Kidney capillary endothelial cell (primary cell): ENCODE measurements around the gene STIP1.
"Not testable (repeated sequence)": the region's sequence is repeated elsewhere in the genome, so short reads cannot be mapped to it uniquely, and the experiment has no call there.

Source experiments
- DNase-seq: peaks from one replicate; pipeline ENCODE4 v3.0.0-alpha.2; 2018; ENCODE audit warnings: low spot score

Gene STIP1

GRCh38 chr11:64238076-64238475, 52.1 kb downstream of the STIP1 start:
- no peak for DNase-seq

- DNase-seq: no peak
Measured at GRCh38 chr11:64238999-64239398, 53.0 kb downstream of the STIP1 start.

- DNase-seq: no peak
Measured at GRCh38 chr11:64239662-64240434, 53.9 kb downstream of the STIP1 start.

GRCh38 chr11:64240435-64241240, 54.7 kb downstream of the STIP1 start, which contains the start of gene FKBP2:
FKBP2 (plus strand) TSS chr11:64241095; CDS start chr11:64242388, 1,293 bp downstream.
- peak; percentile 95 for DNase-seq

GRCh38 chr11:64241241-64241490, 55.2 kb downstream of the STIP1 start:
- DNase-seq: peak; percentile 99

- DNase-seq: no peak
Measured at GRCh38 chr11:64241491-64242374, 55.8 kb downstream of the STIP1 start.

- DNase-seq: no peak
Measured at GRCh38 chr11:64243236-64243854, 57.4 kb downstream of the STIP1 start.

- no peak for DNase-seq
Measured at GRCh38 chr11:64244107-64244506, 58.1 kb downstream of the STIP1 start.

GRCh38 chr11:64244966-64245365, 59.0 kb downstream of the STIP1 start:
- DNase-seq: no peak

- DNase-seq: no peak
Measured at GRCh38 chr11:64245401-64245796, 59.4 kb downstream of the STIP1 start.

- peak; percentile 84 for DNase-seq
Measured at GRCh38 chr11:64245797-64246620, 60.0 kb downstream of the STIP1 start.

- not testable (repeated sequence) for DNase-seq
Measured at GRCh38 chr11:64246621-64246870, 60.6 kb downstream of the STIP1 start.

- DNase-seq: peak; percentile 51
Measured at GRCh38 chr11:64246871-64247728, 61.1 kb downstream of the STIP1 start, which contains the start of gene PPP1R14B. PPP1R14B (minus strand) TSS chr11:64246943; CDS start chr11:64246673, 270 bp downstream.

- DNase-seq: no peak
Measured at GRCh38 chr11:64247729-64248531, 62.0 kb downstream of the STIP1 start.

GRCh38 chr11:64248578-64248977, 62.6 kb downstream of the STIP1 start:
- no peak for DNase-seq

GRCh38 chr11:64249038-64249437, 63.1 kb downstream of the STIP1 start:
- no peak for DNase-seq

GRCh38 chr11:64249563-64250414, 63.8 kb downstream of the STIP1 start:
- DNase-seq: no peak

GRCh38 chr11:64250415-64251015, 64.5 kb downstream of the STIP1 start:
- DNase-seq: no peak
